HG03159 (cell line): ENCODE measurements around the gene GJA3.

Source experiments
- ATAC-seq: cut with Tn5 transposase; IDR thresholded peaks from one replicate; pipeline ENCODE4 v1.9.1; 2021; ENCODE audit warnings: mild to moderate bottlenecking, moderate library complexity; ENCODE audit not compliant: unreplicated experiment

Gene GJA3

DNA sequence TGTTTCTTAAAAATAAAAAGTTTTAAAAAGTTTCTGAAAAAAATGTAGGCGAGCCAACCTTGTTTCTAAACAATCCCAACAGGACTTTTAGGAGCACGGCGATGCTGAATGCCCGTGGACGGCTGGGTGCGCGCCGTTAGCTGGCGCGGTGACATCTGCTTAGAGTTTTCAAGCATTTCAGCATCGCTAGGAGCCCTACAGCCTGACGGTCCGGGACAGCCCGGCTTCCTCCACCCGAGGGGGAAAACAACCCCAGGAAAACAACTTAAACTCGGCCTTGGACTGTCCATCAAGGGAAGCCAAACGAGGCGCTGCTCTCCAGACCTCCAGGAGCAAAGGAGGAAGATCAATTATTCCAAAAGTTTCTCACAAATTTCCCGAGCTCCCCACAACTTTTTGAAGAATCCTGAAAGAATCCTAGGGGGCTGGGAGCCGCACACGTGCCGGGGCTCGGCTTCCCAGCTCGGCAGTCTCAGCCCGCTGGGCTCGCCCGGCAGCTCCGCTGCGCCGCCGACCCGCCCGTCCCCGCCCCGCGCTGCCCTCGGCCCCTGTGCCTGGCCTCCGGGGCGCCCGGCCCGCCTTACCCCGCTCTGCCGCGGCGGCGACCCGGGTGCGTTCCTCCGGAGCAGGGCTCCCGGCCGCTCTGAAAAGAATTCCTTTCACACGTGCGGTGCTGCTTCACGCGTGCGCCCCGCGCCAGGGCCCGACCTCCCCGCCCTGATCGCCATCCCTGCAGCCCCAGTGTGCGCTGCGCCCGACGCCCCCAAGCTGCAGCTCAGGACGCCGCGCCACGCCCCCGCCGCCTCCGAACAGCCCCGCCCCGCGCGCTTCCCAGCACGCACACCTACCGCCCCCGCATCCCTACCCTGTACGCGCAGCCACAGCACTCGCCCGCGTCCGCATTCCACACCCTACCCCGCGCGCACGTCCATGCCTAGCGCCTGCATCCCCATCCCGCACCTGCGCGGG, at the start of gene GJA3:
TSS of gene GJA3 (minus strand) at position 747 of the 969 bp plus-strand sequence. CDS start 17,764 bp downstream, outside the sequence.
- ATAC-seq, result peak; percentile 51

DNA sequence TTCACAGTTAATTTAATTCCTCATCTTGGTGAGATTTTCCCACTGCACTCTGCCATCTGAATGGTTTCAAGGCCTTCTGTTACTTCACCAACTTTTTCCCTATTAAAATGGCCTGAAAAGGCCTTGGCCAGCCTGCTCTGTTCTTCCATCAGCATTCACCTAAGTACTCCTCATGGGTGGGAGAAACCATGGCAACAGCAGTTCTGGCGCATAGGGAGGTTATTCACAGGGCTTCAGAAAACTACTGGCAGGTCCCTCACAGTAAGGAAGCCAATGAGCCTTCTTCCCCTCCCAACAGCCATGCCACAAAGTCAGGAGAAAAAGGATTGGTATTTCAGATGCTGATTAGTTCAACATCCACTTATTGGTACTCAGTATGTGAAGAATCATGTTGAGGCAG, 49.1 kb upstream of the GJA3 start:
- ATAC-seq, result no peak

DNA sequence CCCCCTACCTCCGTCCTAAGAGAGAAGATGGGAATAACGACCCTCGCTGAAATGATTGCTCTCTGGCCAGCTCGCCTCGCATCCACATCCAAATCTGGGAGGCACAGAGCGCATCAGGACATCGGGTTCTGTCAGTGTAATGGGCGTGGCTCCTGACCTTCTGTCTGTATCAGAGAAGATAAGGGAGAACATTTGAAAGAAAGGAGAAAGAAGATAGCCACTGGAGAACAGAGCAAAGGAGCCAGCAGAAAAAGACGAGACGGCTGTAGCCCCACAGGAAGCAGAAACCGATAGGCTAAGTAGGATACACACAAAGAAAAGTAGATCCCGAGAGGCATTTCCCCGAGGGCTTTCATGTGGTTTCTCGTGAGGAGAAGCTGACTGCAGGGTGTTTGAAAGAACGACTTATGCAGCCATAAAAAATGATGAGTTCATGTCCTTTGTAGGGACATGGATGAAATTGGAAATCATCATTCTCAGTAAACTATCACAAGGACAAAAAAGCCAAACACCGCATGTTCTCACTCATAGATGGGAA, 45.9 kb upstream of the GJA3 start:
- no peak for ATAC-seq

DNA sequence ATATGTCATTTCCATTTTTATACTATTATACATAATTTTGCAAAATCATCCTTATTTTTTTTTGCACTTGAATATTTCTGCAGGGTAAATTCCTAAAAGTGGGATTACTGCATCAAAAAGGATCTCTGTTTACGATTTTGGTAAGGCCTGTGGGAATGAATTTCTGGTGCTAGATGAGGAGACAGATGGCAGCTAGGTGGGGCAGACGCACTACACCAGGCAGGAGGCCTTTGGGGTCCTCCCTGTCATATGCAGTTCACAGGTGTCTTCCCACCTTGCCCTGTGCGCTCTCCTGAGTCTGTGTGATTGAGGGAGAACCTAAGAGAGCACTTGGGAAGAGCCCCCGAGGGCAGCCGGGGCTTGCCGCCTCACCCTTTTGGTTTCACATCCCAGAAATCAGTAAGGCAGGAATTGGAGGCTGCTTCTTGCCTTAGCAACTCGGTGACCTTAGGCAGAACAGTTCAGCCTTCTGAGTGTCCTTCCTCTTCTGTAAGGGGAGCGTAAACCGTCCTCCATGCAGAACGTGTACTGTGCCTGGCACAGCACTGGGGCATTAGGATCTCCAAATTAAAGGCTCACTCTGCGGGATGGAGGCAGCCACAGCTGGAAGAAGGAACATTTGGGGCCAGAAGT, 45.3 kb upstream of the GJA3 start:
- no peak for ATAC-seq

DNA sequence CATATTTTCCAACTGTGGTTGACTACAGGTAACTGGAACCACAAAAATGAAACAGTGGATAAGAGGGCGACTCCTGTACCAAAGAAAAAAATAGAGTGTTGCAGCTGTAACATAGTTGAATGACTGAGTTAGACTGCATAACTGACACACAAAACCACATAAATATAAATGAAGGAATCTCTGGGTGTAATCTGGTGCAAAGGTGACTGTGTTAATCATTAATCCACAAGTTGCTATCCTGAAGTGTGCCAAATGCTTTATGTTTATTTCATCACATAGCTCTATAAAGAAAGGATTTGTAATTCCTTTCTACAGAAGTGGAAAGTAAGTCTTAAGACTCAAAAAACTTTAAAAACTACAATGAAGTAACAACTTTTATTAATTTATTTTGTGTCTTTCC, 37.9 kb upstream of the GJA3 start:
- no peak for ATAC-seq

DNA sequence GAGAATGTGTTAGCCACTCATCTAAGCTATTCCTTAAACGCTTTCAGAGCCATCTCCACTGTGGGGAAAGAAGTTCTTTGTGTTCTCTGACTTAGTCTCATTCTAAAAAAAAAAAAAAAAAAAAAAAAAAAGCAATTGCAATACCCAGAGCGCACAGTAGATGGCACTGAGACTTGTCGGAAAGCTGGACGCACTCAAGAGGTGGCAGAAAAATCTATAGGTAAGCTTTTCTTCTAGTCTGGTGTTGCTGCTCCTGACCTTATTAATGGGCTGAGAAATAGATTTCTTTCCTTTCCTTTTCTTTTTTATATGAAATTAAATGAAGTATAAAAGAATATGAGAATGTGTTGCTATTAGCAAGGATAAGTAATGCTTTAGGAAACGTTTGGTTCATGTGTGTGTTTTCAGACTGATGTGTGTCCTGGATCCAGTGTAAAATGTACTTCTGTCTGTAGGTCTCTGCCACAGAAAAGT, 36.5 kb upstream of the GJA3 start:
- no peak for ATAC-seq

DNA sequence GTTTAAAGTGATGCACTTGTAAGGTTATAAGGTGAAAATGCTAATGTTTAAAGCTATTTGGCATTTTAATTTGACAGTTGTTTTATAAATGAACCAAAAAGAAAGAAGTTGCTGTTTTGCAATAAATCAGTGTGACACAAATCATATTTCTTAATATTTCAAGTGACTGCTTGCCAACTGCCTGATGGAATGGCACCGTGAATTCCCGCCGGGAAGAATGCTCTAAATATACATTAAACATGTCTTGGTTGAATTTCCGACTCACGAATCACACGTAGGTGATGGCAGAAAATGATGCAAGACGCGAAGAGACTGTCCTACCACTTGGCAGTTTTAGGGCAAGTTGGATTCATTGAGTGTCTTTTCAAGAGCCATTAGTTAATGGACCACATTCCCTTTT, 34.9 kb upstream of the GJA3 start:
- no peak for ATAC-seq

DNA sequence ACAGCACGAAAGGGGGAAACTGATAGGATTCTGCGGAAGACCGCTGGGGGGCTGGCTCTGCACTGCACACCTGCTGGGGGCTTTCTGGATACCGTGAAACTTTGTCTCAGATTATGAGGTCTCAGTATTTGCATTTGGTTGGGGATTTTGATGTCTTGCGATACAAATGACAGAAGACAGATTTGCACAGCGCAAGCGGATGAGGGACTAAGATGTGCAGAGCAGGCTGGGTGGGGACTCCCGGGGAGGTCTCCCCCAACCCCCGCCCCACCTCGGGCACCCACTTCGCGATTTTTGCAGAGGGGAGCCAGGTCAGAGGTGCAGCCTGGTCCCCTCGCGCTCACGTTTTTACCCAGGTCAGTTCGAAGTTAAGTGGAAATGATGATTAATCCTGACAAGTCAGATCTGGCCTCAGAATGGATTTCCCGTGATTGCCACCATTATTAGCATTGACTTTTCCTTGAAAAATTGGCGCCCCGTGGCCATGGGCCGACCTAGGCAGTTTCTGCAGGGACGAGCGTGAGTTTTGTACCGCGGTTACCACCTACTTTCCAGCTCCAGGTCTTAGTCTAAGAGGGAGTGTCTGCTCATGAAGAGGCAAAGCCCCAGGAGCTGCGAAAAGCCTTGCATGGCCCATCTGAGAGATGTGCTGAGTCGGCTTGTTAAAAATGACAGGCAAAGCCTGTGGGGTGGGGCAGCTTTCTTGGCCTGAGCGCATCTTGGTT, 33.2 kb upstream of the GJA3 start:
- ATAC-seq, result no peak

DNA sequence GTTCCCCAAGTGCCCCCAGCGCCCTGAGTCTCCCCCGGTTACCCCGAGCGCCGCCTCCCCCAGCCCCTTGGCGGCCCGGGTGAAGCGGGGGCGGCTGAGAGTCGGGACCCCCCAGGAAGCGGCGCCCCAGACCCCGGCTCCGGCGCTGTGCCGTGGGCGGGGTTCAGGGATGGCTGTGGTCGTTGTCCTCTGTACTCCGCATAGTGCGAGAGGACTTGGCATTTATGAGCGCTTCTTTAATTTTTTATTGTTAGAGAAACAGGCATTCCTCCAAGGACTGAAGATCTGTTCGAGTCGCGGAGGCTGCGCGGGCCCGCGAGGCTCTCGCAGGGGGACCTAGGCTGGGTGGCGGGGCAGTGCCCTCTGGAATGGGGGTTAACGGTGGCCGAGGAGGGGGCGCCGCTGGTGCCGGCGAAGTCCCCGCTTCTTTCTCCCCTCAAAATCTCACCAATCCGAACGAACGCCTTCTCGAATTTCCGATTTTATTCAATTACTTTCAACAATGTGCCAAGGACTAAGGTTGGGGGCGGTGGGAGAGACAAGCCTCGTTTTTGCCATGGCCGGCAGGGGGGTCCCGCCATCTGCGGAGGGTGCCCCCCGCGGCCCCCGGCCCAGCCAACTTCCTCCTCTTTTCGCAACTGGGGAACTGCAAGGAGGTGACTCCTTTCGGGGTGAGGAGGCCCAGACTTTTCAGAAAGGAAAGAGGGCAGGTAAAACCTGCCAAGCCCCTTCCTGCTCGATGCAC, 32.5 kb upstream of the GJA3 start:
- ATAC-seq, result no peak

DNA sequence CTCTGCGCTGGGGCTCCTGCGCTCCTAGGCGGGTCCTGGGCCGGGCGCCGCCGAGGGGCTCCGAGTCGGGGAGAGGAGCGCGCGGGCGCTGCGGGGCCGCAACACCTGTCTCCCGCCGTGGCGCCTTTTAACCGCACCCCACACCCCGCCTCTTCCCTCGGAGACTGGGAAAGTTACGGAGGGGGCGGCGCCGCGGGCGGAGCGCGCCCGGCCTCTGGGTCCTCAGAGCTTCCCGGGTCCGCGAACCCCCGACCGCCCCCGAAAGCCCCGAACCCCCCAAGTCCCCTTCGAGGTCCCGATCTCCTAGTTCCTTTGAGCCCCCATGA, 31.9 kb upstream of the GJA3 start, which contains the start of gene GJB2:
TSS of gene GJB2 (minus strand) at position 103 of the 326 bp plus-strand sequence. CDS start 3,357 bp downstream, outside the sequence.
- ATAC-seq, result no peak

DNA sequence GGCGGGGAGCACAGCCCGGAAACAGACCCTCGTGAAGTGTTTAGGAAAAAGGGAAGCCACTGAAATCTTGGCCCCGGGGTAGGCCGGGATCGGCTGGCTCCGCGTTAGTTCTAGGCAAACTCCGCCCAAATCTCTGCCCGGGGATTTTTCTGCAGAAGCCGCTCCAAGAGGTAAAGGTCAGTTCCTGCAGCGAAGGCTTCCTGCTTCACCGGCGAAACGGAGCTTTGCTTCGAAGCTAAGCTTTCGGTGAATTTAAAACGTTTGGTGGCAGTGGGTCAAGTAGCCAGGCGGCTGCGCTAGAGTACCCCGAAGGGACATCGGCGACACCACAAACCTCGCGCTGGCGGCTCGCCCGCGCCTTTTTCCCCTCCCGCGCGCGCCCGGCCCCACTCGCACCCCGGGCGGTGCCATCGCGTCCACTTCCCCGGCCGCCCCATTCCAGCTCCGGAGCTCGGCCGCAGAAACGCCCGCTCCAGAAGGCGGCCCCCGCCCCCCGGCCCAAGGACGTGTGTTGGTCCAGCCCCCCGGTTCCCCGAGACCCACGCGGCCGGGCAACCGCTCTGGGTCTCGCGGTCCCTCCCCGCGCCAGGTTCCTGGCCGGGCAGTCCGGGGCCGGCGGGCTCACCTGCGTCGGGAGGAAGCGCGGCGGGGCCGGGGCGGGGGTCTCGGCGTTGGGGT, 31.4 kb upstream of the GJA3 start:
- ATAC-seq, result no peak

DNA sequence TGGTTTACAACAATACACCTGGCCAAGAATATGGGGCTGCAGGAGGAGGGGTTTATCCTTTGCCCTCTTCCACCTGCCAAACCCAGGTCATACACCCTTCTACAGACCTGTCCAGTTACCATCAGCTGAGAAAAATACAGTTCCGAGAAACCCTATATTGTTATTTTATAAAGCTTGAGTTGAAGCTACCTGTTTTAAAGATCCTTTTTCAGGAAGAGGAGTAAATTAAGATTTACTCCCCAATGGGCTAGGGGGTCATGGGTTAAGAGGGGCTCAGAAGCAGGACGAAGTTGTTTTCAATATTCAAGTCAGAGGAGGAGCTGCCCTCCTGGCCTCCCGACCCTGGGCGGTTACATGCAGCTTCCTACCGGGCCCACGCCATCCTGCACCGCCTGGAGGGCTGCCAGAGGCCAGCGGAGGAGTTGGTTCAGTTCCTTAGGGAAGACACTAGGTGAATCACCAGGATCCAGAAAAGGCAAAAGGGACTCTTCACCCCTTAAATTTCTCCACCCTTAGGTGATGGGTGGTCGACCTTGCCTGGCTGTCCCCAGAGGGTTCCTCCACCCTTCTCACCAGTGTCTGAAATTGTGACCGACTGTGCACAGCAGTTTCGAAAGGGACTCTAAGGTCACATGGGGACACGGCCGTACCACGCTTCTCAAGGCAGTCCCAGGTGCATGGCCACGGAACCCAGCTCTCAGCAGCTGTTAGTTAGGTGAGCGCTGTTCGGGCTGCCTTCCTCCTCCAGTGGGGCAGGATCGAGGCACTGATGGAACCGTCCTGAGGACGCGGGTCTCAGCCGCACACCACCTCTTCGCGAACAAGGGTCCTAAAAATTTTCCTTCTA, 30.7 kb upstream of the GJA3 start:
- ATAC-seq, result no peak

DNA sequence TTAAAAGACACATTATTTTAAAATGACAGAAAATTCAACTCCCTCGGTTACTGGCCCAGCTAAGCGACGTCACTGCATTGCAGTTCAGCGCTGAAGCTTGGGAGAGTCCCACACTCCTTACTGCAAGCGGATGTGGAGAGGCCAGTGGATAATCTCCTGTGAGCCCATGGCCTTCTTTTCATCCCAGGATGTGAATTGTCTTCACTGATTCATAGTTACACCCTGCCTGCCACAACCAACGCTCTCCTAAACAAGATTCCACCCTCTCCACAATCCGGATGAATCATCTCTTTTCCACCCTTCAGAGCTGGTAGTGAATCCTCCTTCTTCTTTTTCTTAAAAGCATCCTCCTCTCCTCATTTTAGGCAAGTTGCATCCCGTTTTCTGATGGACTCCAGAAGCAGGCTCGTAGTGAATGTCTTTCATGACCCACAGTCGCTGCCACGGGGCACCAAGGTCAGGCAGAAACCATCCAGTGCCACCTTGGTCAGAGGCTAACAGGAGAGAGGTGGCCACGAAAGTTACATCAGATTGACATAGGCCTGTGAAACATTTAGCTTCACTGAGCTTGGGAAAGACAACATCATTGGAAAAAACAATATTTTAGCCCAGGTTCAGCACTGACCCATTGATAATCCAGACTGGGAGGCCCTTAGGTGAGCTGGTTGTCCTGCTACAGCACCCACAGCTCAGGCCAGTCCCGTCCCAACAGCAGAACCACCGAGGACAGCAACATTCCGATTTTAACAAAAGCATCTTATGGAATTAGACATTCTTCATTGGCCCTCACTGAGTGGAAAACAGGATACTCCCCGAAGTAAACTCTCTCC, 29.8 kb upstream of the GJA3 start:
- ATAC-seq, result no peak

DNA sequence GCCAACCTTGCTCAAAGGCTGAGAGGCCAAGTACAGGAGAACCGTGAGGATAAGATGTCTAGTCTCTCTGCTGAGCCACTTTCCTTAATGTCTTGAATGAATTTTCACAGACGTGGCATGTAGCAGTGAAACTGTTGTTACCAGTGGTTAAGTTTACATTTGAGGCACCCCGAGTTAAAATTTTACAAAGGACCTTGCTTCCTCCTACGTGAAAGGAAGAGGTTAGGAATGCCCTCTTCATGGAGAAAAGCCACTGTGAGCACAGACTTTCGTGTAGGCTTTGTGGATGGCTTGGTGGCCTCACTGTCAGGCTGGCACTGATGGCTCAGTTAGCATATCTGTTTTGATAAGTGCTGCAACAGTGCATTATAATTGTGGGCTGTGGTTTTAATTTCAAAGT, 29.2 kb upstream of the GJA3 start:
- no peak for ATAC-seq

DNA sequence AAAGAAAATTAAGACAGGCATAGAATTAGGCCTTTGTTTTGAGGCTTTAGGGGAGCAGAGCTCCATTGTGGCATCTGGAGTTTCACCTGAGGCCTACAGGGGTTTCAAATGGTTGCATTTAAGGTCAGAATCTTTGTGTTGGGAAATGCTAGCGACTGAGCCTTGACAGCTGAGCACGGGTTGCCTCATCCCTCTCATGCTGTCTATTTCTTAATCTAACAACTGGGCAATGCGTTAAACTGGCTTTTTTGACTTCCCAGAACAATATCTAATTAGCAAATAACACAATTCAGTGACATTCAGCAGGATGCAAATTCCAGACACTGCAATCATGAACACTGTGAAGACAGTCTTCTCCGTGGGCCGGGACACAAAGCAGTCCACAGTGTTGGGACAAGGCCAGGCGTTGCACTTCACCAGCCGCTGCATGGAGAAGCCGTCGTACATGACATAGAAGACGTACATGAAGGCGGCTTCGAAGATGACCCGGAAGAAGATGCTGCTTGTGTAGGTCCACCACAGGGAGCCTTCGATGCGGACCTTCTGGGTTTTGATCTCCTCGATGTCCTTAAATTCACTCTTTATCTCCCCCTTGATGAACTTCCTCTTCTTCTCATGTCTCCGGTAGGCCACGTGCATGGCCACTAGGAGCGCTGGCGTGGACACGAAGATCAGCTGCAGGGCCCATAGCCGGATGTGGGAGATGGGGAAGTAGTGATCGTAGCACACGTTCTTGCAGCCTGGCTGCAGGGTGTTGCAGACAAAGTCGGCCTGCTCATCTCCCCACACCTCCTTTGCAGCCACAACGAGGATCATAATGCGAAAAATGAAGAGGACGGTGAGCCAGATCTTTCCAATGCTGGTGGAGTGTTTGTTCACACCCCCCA, 28.1 kb upstream of the GJA3 start:
- ATAC-seq, result no peak

DNA sequence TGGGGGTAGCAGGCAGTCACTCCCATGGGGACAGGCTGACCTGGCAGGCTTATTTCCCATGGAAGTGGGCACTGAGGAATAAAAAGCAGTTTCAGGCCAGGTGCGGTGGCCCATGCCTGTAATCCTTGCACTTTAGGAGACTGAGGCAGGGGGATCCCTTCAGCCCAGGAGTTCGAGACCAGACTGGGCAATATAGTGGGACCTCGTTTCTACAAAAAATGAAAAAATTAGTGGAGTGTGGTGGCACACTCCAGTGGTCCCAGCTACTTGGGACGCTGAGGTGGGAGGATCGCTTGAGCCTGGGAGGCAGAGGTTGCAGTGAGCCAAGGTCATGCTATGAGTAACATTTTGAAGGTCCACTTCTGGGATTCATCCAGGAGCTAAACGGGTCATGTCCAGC, 25.9 kb upstream of the GJA3 start:
- ATAC-seq, result no peak

DNA sequence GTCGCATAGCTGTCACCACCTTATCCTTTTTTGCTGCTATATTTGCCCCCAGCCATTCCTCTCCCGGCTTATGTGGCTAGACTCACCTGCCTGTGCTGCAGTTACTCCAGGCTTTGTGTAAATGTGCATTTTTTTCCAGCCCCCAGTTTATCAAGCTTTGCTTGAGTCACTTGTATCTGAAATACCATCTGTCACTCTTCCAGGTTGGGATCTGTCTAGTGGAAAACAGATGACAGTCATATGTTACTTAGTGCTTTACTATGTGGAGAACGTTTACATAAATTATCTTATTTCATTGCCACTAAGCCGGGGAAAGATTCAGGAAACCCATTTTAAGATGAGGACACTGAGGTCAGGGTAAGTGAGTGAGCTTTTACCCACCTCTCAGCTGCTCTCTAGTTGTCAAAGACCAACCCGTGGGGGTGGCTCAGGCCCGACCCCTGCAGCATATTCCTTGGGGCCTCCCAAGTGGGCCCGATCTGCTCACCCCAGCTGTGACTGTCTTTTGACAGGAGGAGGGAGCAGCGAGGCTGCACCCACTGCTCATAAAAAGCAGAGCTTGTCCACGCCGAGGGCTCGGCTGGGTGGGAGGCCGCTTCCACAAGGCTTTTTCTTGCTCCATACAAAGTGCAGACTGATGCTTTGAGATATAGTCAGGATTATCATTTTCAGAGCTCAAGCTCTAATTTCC, 24.7 kb upstream of the GJA3 start:
- ATAC-seq, result no peak
